H1 (cell line): Measurements from ENCODE around the gene APLP2. TPM values are rescaled to one million over a fixed set of nuclear protein-coding genes. Genes with fewer than 3 reads are reported as not detected.
A peak's percentile ranks its signal among the peaks of the same experiment; 100 is the strongest.

ENCODE experiments used
- CTCF ChIA-PET: fragments of 300-600 bp; sonication (Branson Sonifier 250); formaldehyde crosslinking; loops from one replicate; lab custom pipeline; 2021; ENCODE audit not compliant: partially characterized antibody; lab: Charles Lee
- POLR2A ChIA-PET: fragments of 300-600 bp; sonication (Branson Sonifier 250); formaldehyde crosslinking; loops from one replicate; lab custom pipeline; 2021; ENCODE audit warnings: inconsistent platforms; ENCODE audit not compliant: partially characterized antibody; lab: Charles Lee
- DNase-seq, 2 experiments: peaks; one replicate each; pipeline versions ENCODE4 v3.0.0 to v3.0.0-alpha.2; 2010 to 2022; ENCODE audit warnings: low spot score in 2 of 2, low read depth in 1 of 2, mixed read lengths in 1 of 2
- FAIRE-seq: peaks from 2 replicates; lab custom pipeline; 2011; peaks lifted over from hg19 to GRCh38; lab: Jason Lieb, UNC
- H2AFZ ChIP-seq: 2 replicates; pipeline ENCODE4 v1.8.1; 2012; ENCODE audit warnings: low read length, inconsistent platforms
- H2AK5ac ChIP-seq: 2 replicates; pipeline ENCODE4 v1.6.1; 2013; ENCODE audit warnings: low read depth, low read length
- H2BK120ac ChIP-seq: replicated peaks from 2 replicates; pipeline ENCODE3; 2013; ENCODE audit warnings: low read depth, low read length, inconsistent platforms
- H2BK12ac ChIP-seq: 2 replicates; pipeline ENCODE4 v1.6.1; 2013; ENCODE audit warnings: low read depth, low read length
- H2BK15ac ChIP-seq: 2 replicates; pipeline ENCODE4 v1.6.1; 2013; ENCODE audit warnings: low read length
- H2BK20ac ChIP-seq: 2 replicates; pipeline ENCODE4 v1.6.1; 2013; ENCODE audit warnings: low read length
- H2BK5ac ChIP-seq: 2 replicates; pipeline ENCODE4 v1.6.1; 2013; ENCODE audit warnings: low read depth, low read length
- H3K14ac ChIP-seq: 2 replicates; pipeline ENCODE4 v1.6.1; 2013; ENCODE audit warnings: inconsistent platforms; ENCODE audit not compliant: insufficient read length
- H3K18ac ChIP-seq: 2 replicates; pipeline ENCODE4 v1.6.1; 2013; ENCODE audit warnings: low read length; ENCODE audit errors: extremely low read depth
- H3K23ac ChIP-seq: 2 replicates; pipeline ENCODE4 v1.6.1; 2013; ENCODE audit warnings: inconsistent platforms; ENCODE audit not compliant: insufficient read length
- H3K23me2 ChIP-seq: 2 replicates; pipeline ENCODE4 v1.6.1; 2013; ENCODE audit warnings: low read depth, low read length
- H3K27ac ChIP-seq: 2 replicates; pipeline ENCODE4 v1.6.1; 2011; ENCODE audit warnings: low read depth, low read length, inconsistent platforms
- H3K27me3 ChIP-seq, 4 experiments: replicated peaks in 1 of 4; 1 replicate in 1 of 4; 2 replicates in 3 of 4; pipeline versions ENCODE4 v1.6.1 to v1.8.1; 2011 to 2013; ENCODE audit warnings: low read length in 3 of 4, mild to moderate bottlenecking in 3 of 4, inconsistent platforms in 2 of 4, mixed read lengths in 2 of 4, moderate library complexity in 1 of 4; ENCODE audit not compliant: control insufficient read depth in 3 of 4, insufficient read depth in 3 of 4; ENCODE audit errors: extremely low read depth in 1 of 4
- H3K36me3 ChIP-seq, 4 experiments: 2 replicates each; pipeline versions ENCODE4 v1.6.1 to v1.8.1; 2011 to 2013; ENCODE audit warnings: mild to moderate bottlenecking in 4 of 4, low read length in 3 of 4, moderate library complexity in 2 of 4, control low read depth in 1 of 4, inconsistent platforms in 1 of 4; ENCODE audit not compliant: insufficient read depth in 4 of 4, control insufficient read depth in 2 of 4
- H3K4ac ChIP-seq: replicated peaks from 2 replicates; pipeline ENCODE3; 2013; ENCODE audit warnings: low read length, low read depth, mixed read lengths, inconsistent platforms; ENCODE audit not compliant: insufficient read length
- H3K4me1 ChIP-seq, 4 experiments: replicated peaks in 1 of 4; 1 replicate in 1 of 4; 2 replicates in 3 of 4; pipeline versions ENCODE4 v1.6.1 to v1.8.1; 2011 to 2013; ENCODE audit warnings: low read length in 3 of 4, inconsistent platforms in 2 of 4, mixed read lengths in 1 of 4; ENCODE audit not compliant: insufficient read depth in 4 of 4, control insufficient read depth in 3 of 4
- H3K4me2 ChIP-seq, 2 experiments: 2 replicates each; pipeline versions ENCODE4 v1.6.1 to v1.8.1; 2011 to 2013; ENCODE audit warnings: low read depth in 2 of 2, low read length in 2 of 2, control low read depth in 1 of 2, inconsistent platforms in 1 of 2, mild to moderate bottlenecking in 1 of 2; ENCODE audit not compliant: insufficient read depth in 1 of 2
- H3K4me3 ChIP-seq, 4 experiments: fragments of 200-600, 300-600 bp in 1 of 4; sonication (generic), shearing (Covaris generic), sonication (Bioruptor Twin) in 1 of 4; 2 replicates each; pipeline versions ENCODE4 v1.5.1 to v1.8.1; 2011 to 2016; ENCODE audit warnings: low read length in 4 of 4, low read depth in 3 of 4, control low read depth in 2 of 4, inconsistent platforms in 2 of 4, mild to moderate bottlenecking in 2 of 4, mixed read lengths in 1 of 4, moderate library complexity in 1 of 4; ENCODE audit not compliant: insufficient read depth in 2 of 4; ENCODE audit errors: extremely low read depth in 1 of 4
- H3K56ac ChIP-seq: replicated peaks from 2 replicates; pipeline ENCODE3; 2013; ENCODE audit warnings: low read depth, mild to moderate bottlenecking, mixed read lengths, low read length, inconsistent platforms; ENCODE audit not compliant: insufficient read length
- H3K79me1 ChIP-seq: 2 replicates; pipeline ENCODE4 v1.6.1; 2013; ENCODE audit warnings: low read depth, low read length, control low read depth
- H3K79me2 ChIP-seq, 2 experiments: 2 replicates each; pipeline versions ENCODE4 v1.6.1 to v1.8.1; 2012 to 2013; ENCODE audit warnings: low read length in 2 of 2, mild to moderate bottlenecking in 2 of 2, inconsistent platforms in 1 of 2; ENCODE audit not compliant: insufficient read depth in 2 of 2, control insufficient read depth in 1 of 2
- H3K9ac ChIP-seq, 4 experiments: replicated peaks in 1 of 4; 1 replicate in 1 of 4; 2 replicates in 3 of 4; pipeline versions ENCODE4 v1.6.1 to v1.8.1; 2011 to 2013; ENCODE audit warnings: low read depth in 3 of 4, low read length in 3 of 4, control low read depth in 2 of 4, mild to moderate bottlenecking in 2 of 4, moderate library complexity in 2 of 4, inconsistent platforms in 1 of 4; ENCODE audit errors: extremely low read depth in 1 of 4
- H3K9me3 ChIP-seq, 2 experiments: 2 replicates each; pipeline versions ENCODE4 v1.6.1 to v1.8.1; 2012 to 2013; ENCODE audit warnings: mild to moderate bottlenecking in 2 of 2, moderate library complexity in 2 of 2, control low read depth in 1 of 2, inconsistent platforms in 1 of 2, low read depth in 1 of 2, low read length in 1 of 2, mixed read lengths in 1 of 2; ENCODE audit not compliant: insufficient read depth in 2 of 2
- H4K20me1 ChIP-seq, 2 experiments: replicated peaks in 1 of 2; 2 replicates each; pipeline versions ENCODE3 to v1.8.1; 2011 to 2013; ENCODE audit warnings: inconsistent platforms in 2 of 2, low read length in 2 of 2, mild to moderate bottlenecking in 1 of 2; ENCODE audit not compliant: insufficient read depth in 2 of 2, control insufficient read depth in 1 of 2
- H4K5ac ChIP-seq: 2 replicates; pipeline ENCODE4 v1.6.1; 2013; ENCODE audit warnings: low read length, low read depth, mixed read lengths, inconsistent platforms; ENCODE audit not compliant: insufficient read length
- H4K8ac ChIP-seq: 2 replicates; pipeline ENCODE4 v1.8.0; 2013; ENCODE audit warnings: mild to moderate bottlenecking, moderate library complexity, low read length, inconsistent platforms; ENCODE audit not compliant: insufficient read depth; ENCODE audit errors: extremely low read depth
- H4K91ac ChIP-seq: replicated peaks from 2 replicates; pipeline ENCODE3; 2013; ENCODE audit warnings: low read length, mixed read lengths, inconsistent platforms; ENCODE audit not compliant: insufficient read length
- EGR1 ChIP-seq: IDR thresholded peaks from 2 replicates; pipeline ENCODE4 v1.6.1; 2011; ENCODE audit warnings: low read depth, low read length, borderline replicate concordance
- MAFK ChIP-seq: IDR thresholded peaks from 2 replicates; pipeline ENCODE4 v1.6.1; 2012; ENCODE audit warnings: low read depth, mild to moderate bottlenecking, improper control_type of control experiment, low read length
- POLR2AphosphoS5 ChIP-seq: IDR thresholded peaks from 2 replicates; pipeline ENCODE4 v1.6.1; 2011; ENCODE audit warnings: low read depth, low read length
- RXRA ChIP-seq: IDR thresholded peaks from 2 replicates; pipeline ENCODE4 v1.6.1; 2011; ENCODE audit warnings: low read depth, mild to moderate bottlenecking, low read length, moderate library complexity; ENCODE audit not compliant: insufficient read depth
- TCF12 ChIP-seq: IDR thresholded peaks from 2 replicates; pipeline ENCODE4 v1.6.1; 2011; ENCODE audit warnings: low read depth, mild to moderate bottlenecking, low read length
- ZNF274 ChIP-seq: IDR thresholded peaks from 2 replicates; pipeline ENCODE4 v1.7.0; 2012; ENCODE audit warnings: low read length, borderline replicate concordance; ENCODE audit errors: extremely low read depth
- WGBS, 2 experiments: shearing (Covaris generic) in 1 of 2; methylation state at CpG; one replicate each; pipeline versions ENCODE4 v1.1.6 to v1.1.7; 2013 to 2015; ENCODE audit warnings: low lambda C conversion rate in 2 of 2, mixed read lengths in 2 of 2, inconsistent platforms in 1 of 2, low coverage in 1 of 2, missing lambda C conversion rate in 1 of 2; ENCODE audit not compliant: insufficient replicate concordance in 2 of 2, insufficient coverage in 1 of 2, insufficient read length in 1 of 2; ENCODE audit errors: extremely low coverage in 1 of 2, missing lambda C conversion rate in 1 of 2; 5-methylcytosine and 5-hydroxymethylcytosine counted together
- polyA plus RNA-seq, 7 experiments: library from polyadenylated mRNA; depleted of rRNA in 3 of 7; stranded (reverse) in 5 of 7; unstranded in 2 of 7; fragments of >200 nt in 5 of 7; fragments of 200-250 nt in 2 of 7; gene quantifications; 1 replicate in 5 of 7; 2 replicates in 1 of 7; 4 replicates in 1 of 7; pipeline versions ENCODE4 v1.2.1 to v1.2.3, GENCODE V29; 2011 to 2013; ENCODE audit warnings: missing spikeins in 2 of 7, mixed read lengths in 2 of 7
- total RNA-seq: library from RNA; stranded (reverse); fragmentation: NEBNext Ultra II Directional; extraction: Animal tissue kit (Norgen Biotek cat#: 25700); gene quantifications from 2 replicates; pipeline ENCODE4 v1.2.1, GENCODE V29; 2021

The APLP2 gene
- total and polyA plus RNA-seq, 2 of the 8 experiments (the other 6 are each of a cell fraction or from before 2014, with no cell fraction given) = 222 to 315 TPM

GRCh38 chr11:130170345-130170744, 100.7 kb downstream of the APLP2 start:
- H3K18ac ChIP-seq = no peak overlapping the region
- no peak overlapping the region for H3K56ac ChIP-seq

More at GRCh38 chr11:130170345-130170744, 100.7 kb downstream of the APLP2 start:
- H3K79me2 ChIP-seq = no peaks in the 10 kb centered on the region
- WGBS, 2 experiments = 63% methylated on average over 8 of the region's 8 CpGs; no CpG with 5 or more reads in 1 of the 2 experiments
- no peaks in the 10 kb centered on the region for H3K9me3 ChIP-seq
- H2AFZ ChIP-seq = no peak overlapping the region
- peaks cover 9 to 13% of the 10 kb centered on the region in 2 experiments for H4K20me1 ChIP-seq
- no peak overlapping the region for H2BK12ac ChIP-seq
- peaks cover 4 to 41% (median 32%) of the 10 kb centered on the region in 4 experiments for H3K27me3 ChIP-seq
- no peak overlapping the region for H2BK15ac ChIP-seq
- no peak for FAIRE-seq
- H3K4me3 ChIP-seq = no peak overlapping the region
- DNase-seq = no peak
- H2BK20ac ChIP-seq = no peak overlapping the region
- no peak overlapping the region for H3K27ac ChIP-seq
- no peak overlapping the region for H3K9ac ChIP-seq
- H3K23me2 ChIP-seq = no peaks in the 10 kb centered on the region
- no peak overlapping the region for H3K4ac ChIP-seq
- no peak overlapping the region for H2BK5ac ChIP-seq
- H3K4me2 ChIP-seq = no peak overlapping the region
- ChIA-PET POLR2A (no interaction called here), CTCF (interaction anchor here (3.4 kb wide), 1 partner anchor 11 kb away, joined by 10 read pairs; the partner anchor contains the start of gene ST14)
- no peak overlapping the region for H3K23ac ChIP-seq
- H3K14ac ChIP-seq = no peak overlapping the region
- H3K4me1 ChIP-seq = no peaks in the 10 kb centered on the region; a peak in 1 of 7 replicates
- H4K5ac ChIP-seq = no peak overlapping the region
- no peaks in the 10 kb centered on the region for H3K36me3 ChIP-seq
- no peak overlapping the region for H2AK5ac ChIP-seq
- H4K91ac ChIP-seq = no peak overlapping the region
- H4K8ac ChIP-seq = no peak overlapping the region
- H3K79me1 ChIP-seq = no peaks in the 10 kb centered on the region
- peak; percentile 47; the same call in 1 of the 2 replicates for TF ChIP-seq TCF12
- peak; percentile 33; the same call in 1 of the 2 replicates for TF ChIP-seq EGR1
- TF ChIP-seq POLR2AphosphoS5 = peak; percentile 85
- TF ChIP-seq MAFK = no peak
- 0 out of 2 replicates have a peak, but pooled peaks have one; percentile 39 for TF ChIP-seq RXRA
- TF ChIP-seq ZNF274 = no peak
- H2BK120ac ChIP-seq = no peak overlapping the region
